SIG-M5 treated with dmso at 0.1 percent for 504 hours (cell line): ENCODE data around the gene AKR1E2.

Experiments used
- DNase-seq: peaks from one replicate; lab custom pipeline; 2025; ENCODE audit not compliant: unreplicated experiment; lab: John Stamatoyannopoulos, UW

Gene AKR1E2

GRCh38 chr10:4825868-4826791 is at the start of gene AKR1E2:
AKR1E2 (plus strand) TSS chr10:4826207; CDS start chr10:4826325, 118 bp downstream.
- peak; percentile 81 for DNase-seq

- no peak for DNase-seq
These were observed 49.8 kb upstream of the AKR1E2 start for GRCh38 chr10:4776234-4776638.

GRCh38 chr10:4778761-4779160 is 47.2 kb upstream of the AKR1E2 start:
- DNase-seq: no peak

GRCh38 chr10:4780091-4780490 is 45.9 kb upstream of the AKR1E2 start:
- DNase-seq: no peak

- no peak for DNase-seq
These were observed 45.2 kb upstream of the AKR1E2 start for GRCh38 chr10:4780782-4781181.

- DNase-seq: no peak
These were observed 44.1 kb upstream of the AKR1E2 start for GRCh38 chr10:4781955-4782354.

- DNase-seq: no peak
These were observed 41.2 kb upstream of the AKR1E2 start for GRCh38 chr10:4784667-4785333.

GRCh38 chr10:4786043-4786839 is 39.8 kb upstream of the AKR1E2 start:
- DNase-seq: no peak

GRCh38 chr10:4790045-4790444 is 36.0 kb upstream of the AKR1E2 start:
- DNase-seq: no peak

- no peak for DNase-seq
These were observed 35.1 kb upstream of the AKR1E2 start for GRCh38 chr10:4790922-4791321.

GRCh38 chr10:4792381-4792780 is 33.6 kb upstream of the AKR1E2 start:
- no peak for DNase-seq

- DNase-seq: no peak
These were observed 24.6 kb upstream of the AKR1E2 start for GRCh38 chr10:4801405-4801804.

- DNase-seq: no peak
These were observed 23.1 kb upstream of the AKR1E2 start for GRCh38 chr10:4802711-4803487.

- DNase-seq: no peak
These were observed 22.2 kb upstream of the AKR1E2 start for GRCh38 chr10:4803822-4804221.

- DNase-seq: no peak
These were observed 21.5 kb upstream of the AKR1E2 start for GRCh38 chr10:4804465-4804864.

GRCh38 chr10:4806534-4806933 is 19.5 kb upstream of the AKR1E2 start:
- no peak for DNase-seq

- no peak for DNase-seq
These were observed 18.1 kb upstream of the AKR1E2 start for GRCh38 chr10:4807761-4808507.

GRCh38 chr10:4809156-4809555 is 16.9 kb upstream of the AKR1E2 start:
- DNase-seq: no peak

GRCh38 chr10:4810092-4810491 is 15.9 kb upstream of the AKR1E2 start:
- DNase-seq: no peak

GRCh38 chr10:4812046-4812445 is 14.0 kb upstream of the AKR1E2 start:
- DNase-seq: peak; percentile 23
